Measurements from ENCODE around the gene C21orf58.

DNA sequence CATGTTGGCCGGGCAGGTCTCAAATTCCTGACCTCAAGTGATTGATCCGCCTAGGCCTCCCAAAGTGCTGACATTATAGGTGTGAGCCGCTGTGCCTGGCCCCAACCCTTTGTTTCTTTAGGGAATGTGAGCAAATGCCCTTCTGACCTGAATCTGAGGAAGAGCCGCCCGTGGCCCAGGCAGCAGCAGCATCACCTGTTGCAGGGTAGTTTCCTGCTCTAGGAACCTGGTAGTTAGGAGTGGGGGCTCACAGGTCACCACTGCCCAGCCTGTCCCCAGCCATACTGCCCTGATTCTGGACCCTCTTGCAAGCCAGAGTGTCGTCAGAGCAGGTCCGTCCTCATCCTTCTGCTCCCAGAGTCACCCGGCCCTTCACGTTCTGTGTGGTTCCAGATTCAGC, 24.5 kb downstream of the C21orf58 start:
- TF ChIP-seq, protein P1, sequence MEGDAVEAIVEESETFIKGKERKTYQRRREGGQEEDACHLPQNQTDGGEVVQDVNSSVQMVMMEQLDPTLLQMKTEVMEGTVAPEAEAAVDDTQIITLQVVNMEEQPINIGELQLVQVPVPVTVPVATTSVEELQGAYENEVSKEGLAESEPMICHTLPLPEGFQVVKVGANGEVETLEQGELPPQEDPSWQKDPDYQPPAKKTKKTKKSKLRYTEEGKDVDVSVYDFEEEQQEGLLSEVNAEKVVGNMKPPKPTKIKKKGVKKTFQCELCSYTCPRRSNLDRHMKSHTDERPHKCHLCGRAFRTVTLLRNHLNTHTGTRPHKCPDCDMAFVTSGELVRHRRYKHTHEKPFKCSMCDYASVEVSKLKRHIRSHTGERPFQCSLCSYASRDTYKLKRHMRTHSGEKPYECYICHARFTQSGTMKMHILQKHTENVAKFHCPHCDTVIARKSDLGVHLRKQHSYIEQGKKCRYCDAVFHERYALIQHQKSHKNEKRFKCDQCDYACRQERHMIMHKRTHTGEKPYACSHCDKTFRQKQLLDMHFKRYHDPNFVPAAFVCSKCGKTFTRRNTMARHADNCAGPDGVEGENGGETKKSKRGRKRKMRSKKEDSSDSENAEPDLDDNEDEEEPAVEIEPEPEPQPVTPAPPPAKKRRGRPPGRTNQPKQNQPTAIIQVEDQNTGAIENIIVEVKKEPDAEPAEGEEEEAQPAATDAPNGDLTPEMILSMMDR (conservative IDR thresholded peaks at IDR 0.05; ENCODE audit: low read length) = no peak
- TF ChIP-seq EZH2phosphoT487 (IDR thresholded peaks at IDR 0.05; ENCODE audit: borderline replicate concordance, low read depth, low read length) = no peak

All from OCI-LY7 (cell line).